Activated CD4-positive, CD25-positive, alpha-beta regulatory T cell treated with anti-CD3 and anti-CD28 coated beads, Interleukin-2, amount 50 U/mL, for 24 hours (primary cell): ENCODE results near the gene RNF4.

Experiments
- ATAC-seq, 2 donors: fragments of 150-1000 bp; cut with Tn5 transposase; one replicate each; pipeline ENCODE4 v1.10.0; 2021; ENCODE audit warnings: mild to moderate bottlenecking in 1 of 2, moderate library complexity in 1 of 2

RNF4 gene

DNA sequence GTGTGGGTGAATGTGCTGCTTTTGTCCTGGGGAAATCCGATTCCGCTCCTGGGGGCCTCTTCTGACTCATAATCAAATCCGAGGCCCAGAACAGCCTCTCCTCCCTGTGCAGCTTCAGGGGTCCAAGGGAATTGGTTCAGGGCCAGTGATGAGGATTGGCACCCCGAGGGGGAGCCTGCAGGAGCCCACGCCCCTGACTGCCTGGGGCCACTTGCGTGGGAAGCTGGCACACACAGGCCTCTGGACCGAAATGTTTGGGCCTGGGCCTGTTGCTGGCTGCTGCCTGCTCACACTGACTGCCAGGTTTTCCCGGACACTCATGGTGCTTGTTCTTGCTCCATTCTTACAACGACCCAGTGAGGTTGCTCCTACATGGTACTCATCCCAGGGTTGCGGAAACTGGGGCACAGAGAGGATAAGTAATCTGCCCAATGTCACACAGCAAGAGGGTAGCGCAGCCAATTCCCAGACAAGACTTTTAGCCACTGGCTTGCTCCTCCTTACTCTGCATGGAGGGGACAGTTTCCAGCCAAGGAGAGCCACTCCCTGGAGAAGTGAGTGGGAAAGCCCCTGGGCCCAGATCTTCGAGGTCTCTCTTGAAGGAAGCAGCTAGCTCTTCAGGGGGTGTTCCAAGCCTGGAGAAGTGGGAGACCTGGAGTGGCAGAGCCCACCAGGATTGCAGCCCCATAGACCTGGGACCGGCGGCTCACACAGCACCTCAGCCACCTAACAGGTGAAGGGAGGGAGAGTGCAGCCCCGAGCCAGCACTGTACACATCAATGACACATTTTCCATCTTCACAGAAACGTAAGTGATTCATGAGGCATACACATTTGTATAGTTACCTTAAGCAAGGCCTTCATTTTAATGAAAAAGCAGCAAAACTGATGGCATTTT, 29.8 kb upstream of the RNF4 start:
- ATAC-seq, result no peak

DNA sequence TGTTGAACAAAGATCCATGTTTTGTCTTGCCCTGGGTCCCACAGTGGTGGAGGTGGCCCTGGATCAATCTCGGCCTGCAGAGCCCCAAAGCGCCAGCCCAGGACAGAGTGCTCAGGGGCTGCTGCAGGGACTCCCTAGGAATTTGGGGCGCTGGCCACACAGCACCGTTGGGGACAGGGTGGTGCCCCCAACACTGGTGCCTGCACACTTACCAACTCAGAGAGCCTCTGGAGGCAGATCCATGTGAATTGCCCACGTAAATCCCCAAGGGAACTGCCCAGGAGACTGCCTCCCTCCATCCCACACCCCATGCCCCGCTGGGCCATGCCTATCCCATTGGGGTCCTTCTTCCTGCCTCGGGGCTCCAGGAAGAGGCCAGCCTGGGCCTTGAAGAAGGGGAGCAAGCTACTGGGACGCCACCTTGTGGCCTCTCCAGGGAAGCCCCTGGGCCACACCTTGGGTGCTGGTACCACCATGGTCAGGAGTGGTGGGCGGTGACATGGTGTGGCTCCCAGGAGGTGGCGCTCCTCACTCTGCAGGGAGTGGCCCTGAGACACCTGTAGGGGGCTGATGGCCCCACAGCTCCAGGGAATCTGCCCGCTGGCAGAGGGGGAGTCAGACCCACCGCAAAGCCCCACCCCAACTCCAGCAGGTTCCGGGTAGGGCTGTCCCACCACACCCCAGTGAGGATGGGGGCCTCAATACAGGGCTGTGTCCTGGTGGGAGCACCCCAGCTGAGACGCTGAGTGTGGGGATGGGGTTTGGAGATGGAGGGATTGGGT, 27.3 kb upstream of the RNF4 start:
- peak; percentile 91 for ATAC-seq

DNA sequence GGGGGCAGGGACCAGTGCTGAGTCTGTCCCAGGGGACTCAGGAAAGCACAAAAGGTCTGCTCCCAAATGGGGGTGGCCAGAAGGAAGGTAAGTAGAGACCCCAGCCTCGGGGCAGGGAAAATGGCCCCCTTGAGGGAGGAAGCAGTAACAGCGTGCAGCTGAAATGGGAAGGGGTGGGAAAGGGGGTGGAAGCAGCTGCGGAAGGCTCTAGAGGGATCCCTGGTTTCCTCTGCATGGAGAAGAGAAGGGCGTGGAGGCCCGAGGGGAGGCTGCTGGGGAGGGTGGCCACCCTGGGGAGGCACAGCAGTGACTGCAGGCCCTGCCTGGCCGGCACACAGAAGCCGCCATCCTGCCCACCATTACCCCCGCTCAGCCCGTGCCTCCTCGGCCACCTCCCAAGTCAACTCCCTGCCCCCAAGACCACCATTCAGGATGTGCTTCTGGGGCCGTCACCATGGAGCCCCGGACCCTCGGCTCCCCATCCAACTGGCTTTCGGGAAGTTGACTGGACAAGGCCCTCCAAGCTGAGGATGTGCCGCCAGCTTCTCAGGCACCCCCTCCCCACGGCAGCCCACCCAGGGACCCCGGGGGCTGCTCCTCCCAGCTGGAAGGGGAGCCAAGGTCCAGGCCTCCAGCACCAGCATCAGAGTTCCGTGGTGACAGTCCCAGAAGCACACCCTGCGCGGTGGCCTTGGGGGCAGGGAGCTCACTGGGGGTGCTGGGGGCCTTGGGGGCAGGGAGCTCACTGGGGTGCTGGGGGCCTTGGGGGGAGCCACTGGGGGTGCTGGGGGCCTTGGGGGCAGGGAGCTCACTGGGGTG, 26.5 kb upstream of the RNF4 start:
- ATAC-seq, result no peak

DNA sequence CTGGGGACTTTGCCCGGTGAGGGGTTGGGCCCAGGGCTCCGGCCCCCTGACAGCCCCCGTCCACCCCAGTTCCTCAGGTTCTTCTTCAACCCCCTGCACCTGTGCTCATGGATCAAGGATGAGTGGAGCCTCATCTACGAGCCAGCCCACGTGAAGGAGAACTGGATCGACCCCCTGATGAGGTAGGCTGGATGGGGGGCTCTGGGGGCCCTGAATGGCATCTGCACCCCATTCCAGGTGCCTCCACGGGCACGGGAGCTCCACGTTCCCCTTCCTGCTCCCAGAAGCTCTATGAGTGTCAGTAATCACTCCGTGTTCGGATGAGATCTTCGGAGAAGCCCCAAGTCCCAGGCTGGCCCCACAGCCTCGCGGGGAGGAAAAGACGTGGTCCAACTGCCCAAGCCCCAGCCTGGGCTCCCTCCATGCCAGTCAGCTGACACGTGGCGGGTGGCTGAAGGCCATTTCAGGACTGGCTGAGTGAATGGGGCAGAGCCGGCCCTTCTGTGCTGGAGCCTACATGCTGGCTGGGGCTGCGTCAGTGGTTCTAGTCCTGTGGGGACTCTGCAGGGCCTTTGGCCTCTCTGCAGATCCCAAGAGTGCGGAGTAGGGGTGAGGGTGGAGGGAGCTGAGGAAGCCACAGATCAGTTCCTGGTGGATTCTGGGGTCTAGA, 25.7 kb upstream of the RNF4 start:
- no peak for ATAC-seq

DNA sequence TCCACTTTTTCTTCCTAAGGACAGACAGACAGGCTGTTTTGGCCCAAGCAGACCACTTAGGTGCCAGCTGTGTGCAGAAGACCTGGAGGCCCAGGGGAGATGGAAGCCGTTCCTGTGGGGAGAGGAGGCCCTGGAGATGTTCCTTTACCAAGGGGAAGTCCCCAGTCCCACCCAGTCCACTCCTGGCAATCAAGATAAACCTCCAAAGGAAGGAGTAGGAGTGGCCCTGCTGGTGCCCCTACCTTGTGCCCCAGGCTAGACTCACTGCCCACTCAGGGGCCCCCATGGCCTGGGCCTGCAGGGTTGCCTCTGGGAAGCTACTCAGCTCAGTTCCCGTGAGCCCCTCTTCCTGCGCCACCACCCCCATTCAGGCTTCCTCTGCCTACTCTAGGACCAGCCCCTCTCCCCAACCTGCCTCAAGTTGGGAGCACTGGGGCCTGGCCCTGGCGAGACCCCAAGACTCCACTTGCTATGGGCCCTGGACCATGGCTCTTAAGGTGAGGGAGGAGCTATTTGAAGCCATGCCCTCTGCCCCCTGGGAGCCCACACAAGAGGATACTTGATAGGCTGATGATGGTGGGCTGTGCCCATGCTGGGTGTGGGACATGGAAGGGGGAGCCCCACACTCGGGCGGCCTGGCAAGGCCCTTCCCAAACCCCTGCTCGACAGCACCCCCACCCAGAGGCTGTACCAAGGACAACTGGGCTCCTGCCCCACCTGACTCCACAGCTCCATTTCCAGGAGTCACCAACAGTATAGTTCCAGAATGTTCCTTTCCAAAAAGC, 24.8 kb upstream of the RNF4 start:
- ATAC-seq, result no peak

DNA sequence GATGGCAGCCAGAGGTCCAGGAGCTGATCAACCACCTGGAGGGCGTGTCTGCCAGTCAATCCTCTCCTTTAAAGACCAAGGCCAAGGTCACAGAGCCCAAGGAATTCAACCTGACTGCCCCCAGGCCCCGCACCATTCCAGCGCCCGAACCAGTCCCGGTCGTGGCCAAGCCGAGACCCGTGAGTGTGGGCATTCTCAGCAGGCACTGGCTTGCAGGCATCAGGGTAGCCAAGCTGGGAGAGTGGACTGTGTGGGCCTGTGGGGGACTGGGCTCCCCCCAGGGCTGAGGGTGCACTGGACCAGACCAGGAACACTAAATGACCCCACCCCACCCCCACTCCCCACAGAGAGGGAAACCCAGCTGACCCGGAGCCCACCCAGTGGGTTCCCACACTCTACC, 23.8 kb upstream of the RNF4 start:
- ATAC-seq, result no peak

DNA sequence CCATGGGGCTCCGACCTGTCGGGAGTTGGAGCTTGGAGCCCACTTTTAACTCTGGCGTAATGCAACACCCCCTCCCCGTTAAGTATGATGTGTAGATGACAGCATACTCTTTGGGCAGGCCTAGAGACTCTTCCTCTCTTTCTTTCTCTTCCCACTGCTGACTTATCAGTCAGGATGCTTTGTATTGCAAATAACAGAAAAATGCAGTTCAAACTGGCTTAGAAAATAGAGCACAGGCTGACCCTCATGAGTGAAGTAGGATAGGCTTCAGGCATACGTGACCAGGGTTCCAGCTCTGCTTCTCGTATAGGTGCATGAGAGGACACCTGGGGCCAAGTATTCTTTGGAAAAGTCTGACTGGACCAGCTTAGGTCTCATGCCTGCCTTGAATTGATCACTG, 23.3 kb upstream of the RNF4 start:
- no peak for ATAC-seq

DNA sequence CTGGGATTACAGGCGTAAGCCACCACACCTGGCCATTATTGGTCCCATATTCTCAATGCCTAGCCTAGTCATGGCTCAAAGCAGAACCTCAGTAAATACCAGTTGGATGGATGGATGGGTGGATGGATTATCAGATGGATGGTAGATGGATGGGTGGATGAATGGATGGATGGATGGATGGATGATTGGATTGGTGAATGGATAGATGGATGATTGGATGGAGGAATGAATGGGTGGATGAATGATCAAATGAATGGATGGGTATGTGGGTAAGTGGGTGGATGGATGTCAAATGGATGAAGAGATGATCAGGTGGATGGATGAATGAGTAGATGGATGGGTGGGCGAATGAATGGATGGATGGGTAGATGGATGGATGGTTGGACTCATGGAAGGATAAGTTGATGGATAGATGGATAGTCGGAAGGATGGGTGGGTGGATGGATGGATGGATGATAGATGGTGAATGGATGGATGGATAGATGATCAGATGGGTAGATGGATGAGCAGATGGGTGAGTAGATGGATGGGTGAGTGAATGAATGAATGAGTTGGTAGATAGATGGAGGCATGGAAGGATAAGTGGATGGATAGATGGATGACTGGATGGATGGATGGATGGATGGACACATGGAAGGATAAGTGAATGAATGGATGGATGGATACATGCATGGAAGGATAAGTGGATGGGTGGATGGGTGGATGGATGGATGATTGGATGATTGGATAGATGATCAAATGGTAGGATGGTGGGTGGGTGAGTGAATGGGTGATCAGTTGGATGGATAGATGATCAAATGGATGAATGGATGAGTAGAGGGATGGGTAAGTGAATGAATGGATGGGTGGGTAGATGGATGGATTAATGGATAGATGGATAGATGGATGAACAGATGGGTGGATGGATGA, 22.0 kb upstream of the RNF4 start:
- ATAC-seq, result no peak

DNA sequence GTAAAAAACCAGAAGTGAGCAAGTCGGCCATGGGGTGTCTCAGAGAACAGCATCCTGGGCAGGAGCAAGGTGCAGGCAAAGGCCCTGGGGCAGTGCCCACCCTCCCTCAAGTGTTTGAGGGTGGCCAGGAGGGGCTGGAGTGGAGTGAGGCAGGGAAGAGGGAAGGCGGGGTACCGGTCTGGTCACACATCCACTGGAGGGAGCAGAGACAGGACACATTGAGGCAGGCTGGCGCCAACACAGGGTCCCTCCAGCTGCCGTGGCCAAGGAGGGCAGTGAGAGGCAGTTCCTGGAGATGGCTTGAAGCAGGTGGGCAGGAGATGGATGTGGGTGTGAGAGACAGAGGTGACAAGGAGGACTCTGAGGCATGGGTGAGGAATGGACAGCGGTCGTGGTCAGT, 20.3 kb upstream of the RNF4 start:
- ATAC-seq, result no peak

DNA sequence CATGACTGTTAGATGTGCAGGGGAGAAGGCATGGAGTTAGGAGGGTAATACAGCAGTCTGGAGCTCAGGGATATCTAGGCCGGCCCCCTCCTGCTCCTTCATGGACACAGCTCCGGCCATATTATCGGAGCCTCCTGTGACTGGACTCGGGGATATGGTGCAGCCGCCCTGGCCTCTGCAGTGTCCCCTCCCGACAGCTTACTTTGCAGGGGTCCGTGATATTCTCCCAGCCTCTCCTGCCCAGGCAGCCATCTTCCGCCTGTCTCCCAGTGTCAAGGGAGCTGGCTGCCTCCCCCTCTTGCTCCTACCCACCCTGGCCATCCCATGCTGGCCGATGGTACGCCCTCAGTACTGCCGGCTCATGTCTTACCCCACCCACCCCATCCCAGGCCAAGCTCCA, 19.9 kb upstream of the RNF4 start:
- no peak for ATAC-seq

DNA sequence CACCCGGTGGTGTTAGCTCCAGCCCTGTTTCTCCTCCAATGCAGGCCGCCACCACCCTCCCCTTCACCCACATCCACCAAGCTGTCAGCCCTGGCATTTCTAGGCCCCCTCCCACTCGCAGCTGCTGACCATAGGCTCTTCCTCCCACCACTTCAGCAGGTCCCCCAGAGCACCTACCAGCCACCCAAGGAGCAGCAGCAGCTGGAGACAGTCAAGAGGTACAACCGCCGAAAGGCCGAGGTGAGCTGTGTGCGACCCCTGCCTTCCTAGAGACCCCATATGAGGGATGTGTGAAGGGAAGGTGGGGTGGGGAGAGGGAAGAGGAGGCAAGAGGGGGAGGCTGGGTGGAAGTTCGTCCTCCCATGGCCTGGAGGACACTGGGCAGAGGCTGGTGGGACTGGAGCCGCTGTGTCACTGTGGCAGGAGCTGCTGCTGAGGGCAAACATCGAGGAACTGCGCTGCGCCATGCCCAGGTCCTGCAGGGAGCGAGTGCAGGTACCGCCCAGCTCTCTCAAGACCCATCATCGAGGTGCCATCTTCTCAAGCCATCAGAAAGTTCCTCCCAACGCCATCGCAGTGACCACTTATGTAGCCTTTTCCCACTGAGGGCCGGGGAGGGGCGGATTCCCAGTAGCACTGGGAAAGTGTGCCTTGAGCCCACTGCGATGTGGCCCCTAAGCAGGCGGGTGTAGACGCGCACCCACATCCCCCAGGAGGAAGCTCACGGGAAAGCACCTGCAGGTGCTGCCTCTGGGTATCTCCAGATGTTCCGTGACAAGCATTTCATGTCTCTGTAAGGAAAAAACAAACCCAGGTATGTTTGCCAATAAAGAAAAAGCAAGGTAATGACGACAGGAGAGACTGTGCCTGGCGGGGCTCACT, 19.2 kb upstream of the RNF4 start:
- ATAC-seq, result no peak

DNA sequence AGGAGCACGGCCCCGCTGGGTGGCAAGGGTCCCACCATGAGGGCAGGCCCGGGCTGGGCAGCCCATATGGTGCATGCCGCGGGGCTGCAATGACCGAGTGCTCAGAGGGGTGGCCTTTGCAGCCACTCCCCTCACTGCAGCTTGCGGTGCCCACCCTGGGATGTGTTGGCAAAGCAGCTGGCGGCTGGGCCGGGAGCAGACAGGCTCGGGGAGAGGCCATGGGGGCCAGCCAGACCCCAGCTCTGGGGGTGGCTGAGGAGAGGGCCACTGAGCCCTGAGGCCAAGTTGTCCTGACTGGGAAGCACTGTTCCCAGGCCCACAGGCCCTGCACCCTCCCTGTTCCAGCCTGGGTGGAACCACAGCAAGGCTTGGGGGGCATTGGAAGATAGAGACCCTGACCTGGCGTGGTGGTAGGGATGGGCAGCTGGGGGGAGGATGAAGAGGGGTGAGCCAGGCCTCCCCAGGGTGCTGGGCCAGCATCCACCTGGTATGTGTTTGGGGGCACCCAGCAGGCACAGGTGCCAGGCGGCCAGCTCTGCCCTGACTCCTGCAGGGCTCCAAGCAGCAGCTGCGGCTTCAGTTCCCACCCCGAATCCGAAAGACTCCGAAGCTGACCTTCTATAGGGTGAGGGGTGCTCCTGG, 18.4 kb upstream of the RNF4 start:
- peak in 1 of 2 donors; percentile 13 for ATAC-seq

DNA sequence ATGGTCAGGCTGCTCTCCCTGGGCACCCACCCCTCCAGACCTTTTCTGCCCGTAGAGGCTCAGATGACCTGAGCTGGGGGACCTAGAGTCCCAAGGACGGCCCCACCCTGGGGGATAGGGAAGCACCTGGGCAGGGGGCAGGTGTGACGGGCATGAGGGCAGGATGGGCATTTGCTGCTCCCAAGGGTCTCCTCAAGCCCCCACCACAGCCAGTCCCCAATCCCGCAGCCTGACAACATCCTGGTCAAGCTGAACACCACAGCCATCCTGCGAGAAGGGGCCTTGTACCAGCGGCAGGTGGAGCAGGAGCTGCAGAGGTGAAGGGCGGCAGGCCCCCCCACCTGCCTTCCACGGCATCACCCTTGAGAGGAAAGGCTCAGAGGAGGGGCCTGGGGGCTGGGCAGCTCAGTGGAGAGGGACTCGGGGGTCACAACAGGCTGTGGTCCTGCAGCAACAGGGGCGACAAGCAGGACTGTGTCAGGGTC, 17.8 kb upstream of the RNF4 start:
- ATAC-seq, result no peak

DNA sequence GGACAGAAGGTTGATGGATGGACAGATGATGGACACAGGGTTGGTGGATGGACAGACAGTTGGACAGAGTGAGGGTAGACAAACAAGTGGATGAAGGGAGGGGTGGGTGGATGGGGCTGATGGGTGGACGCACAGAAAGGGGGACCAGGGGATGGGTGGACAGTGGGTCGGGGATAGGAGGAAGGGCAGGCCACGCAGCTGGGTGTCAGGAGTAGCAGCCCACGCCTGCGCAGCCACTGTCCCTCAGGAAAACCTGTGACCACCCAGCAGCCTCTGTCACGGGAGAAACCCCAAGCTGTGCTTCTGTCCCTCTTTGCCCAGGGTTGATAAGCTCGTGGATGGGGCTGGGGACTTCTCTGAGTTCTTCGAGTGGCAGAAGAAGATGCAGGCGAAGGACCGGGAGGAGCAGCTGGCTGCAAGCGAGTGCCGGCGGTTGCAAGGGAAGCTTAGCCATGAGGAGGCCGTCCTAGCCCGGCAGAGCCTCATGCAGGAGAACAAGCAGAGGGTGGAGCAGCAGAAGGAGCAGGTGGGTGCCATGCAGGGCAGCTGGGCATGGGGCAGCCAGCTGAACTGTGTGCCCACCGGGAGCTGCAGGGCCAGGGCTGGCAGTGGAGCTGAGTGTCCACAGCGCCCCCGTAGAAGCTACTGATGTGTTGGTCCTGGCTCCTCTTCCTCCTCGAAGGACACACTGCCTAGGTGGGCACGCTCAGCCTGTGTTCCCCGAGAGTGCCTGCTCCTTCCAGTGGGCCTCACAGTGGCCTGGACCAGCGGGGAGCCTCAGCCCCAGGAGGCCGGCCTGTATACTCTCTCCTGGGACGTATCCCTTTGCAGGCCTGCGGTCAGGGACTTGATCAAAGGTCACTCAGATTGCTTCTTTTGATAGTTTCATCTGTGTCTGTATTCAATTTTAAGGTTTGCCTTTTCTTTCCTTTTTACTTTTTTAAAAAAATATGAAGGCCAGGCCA, 16.8 kb upstream of the RNF4 start:
- no peak for ATAC-seq

DNA sequence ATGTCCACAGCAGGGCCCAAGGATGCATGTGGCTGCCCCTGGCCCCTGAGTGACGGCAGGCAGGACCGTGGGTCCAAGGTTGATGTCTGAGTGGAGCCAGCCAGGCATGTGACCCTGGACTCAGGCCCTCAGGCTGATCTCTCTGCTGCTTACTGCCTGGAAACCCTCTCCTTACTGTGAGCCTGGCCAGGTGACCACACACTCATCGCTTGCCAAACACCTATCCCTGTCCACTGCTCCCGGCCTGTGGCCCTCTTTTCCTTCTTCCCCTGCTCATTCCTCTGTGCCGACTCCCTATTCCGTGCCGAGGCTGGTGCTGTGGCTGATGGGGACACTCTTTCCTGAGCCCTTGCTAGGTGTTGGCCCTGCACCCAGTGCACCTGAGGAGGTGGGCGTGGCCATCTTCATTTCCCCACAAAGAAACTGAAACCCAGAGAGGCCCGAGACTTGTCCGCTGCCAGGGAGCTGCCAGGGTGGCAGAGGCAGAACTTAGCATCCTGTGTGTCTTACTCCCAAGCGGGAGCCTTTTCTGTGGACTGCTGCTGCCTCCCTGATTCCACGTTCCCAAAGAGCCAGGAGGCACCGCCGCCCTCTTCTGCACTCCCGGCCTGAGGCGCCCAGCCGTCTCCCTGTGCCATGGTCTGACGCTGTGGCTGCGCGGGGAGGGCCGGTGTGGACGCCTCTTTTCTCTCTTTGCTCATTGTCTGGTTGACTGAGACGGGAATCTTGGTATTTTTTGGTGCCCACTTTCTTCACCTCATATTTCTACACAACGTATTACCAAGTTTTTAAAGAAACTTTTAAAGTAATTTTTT, 11.2 kb upstream of the RNF4 start:
- ATAC-seq, result no peak
